MG63 (cell line): Measurements from ENCODE around the gene ANKRD18A. TPM values are rescaled to one million over a fixed set of nuclear protein-coding genes. Genes with fewer than 3 reads are reported as not detected.
"Not testable (repeated sequence)": the region's sequence is repeated elsewhere in the genome, so short reads cannot be mapped to it uniquely, and the experiment has no call there.

Experiments
- DNase-seq: peaks from one replicate; pipeline ENCODE4 v3.0.0-alpha.2; 2020
- H3K27me3 ChIP-seq: fragments of 250-450 bp; sonication (Bioruptor Pico); 2 replicates; pipeline ENCODE4 v1.5.1; 2020; ENCODE audit warnings: mild to moderate bottlenecking, moderate library complexity
- H3K36me3 ChIP-seq: fragments of 250-450 bp; sonication (Bioruptor Pico); 2 replicates; pipeline ENCODE4 v1.5.1; 2020; ENCODE audit warnings: mild to moderate bottlenecking, moderate library complexity
- H3K4me3 ChIP-seq: fragments of 250-450 bp; sonication (Bioruptor Pico); 2 replicates; pipeline ENCODE4 v1.5.1; 2020; ENCODE audit warnings: mild to moderate bottlenecking, moderate library complexity
- H3K9me3 ChIP-seq: fragments of 250-450 bp; sonication (Bioruptor Pico); 2 replicates; pipeline ENCODE4 v1.5.1; 2020; ENCODE audit warnings: mild to moderate bottlenecking, moderate library complexity
- total RNA-seq: library from RNA; depleted of rRNA; stranded (reverse); fragments of >200 nt; shearing (Covaris generic); gene quantifications from 2 replicates; pipeline ENCODE4 v1.2.3, GENCODE V29; 2014; ENCODE audit warnings: low replicate concordance

ANKRD18A gene
- total RNA-seq, 1 experiment from 2014 or later, result 0.07 TPM

- H3K9me3 ChIP-seq, H3K4me3 ChIP-seq, H3K36me3 ChIP-seq, H3K27me3 ChIP-seq, DNase-seq: not testable (repeated sequence)
Observed at GRCh38 chr9:38566048-38566447, 54.3 kb downstream of the ANKRD18A start.

GRCh38 chr9:38565178-38565577 lies 55.2 kb downstream of the ANKRD18A start:
- H3K27me3 ChIP-seq, H3K4me3 ChIP-seq, H3K9me3 ChIP-seq, DNase-seq, H3K36me3 ChIP-seq: not testable (repeated sequence)

GRCh38 chr9:38563911-38564310 lies 56.5 kb downstream of the ANKRD18A start:
- not testable (repeated sequence) for H3K36me3 ChIP-seq, H3K27me3 ChIP-seq, DNase-seq, H3K4me3 ChIP-seq, H3K9me3 ChIP-seq

GRCh38 chr9:38561134-38561533 lies 59.3 kb downstream of the ANKRD18A start:
- not testable (repeated sequence) for H3K4me3 ChIP-seq, DNase-seq, H3K36me3 ChIP-seq, H3K27me3 ChIP-seq, H3K9me3 ChIP-seq

GRCh38 chr9:38559172-38559571 lies 61.2 kb downstream of the ANKRD18A start:
- H3K27me3 ChIP-seq, H3K36me3 ChIP-seq, DNase-seq, H3K4me3 ChIP-seq, H3K9me3 ChIP-seq: not testable (repeated sequence)

- not testable (repeated sequence) for H3K9me3 ChIP-seq, H3K27me3 ChIP-seq, DNase-seq, H3K4me3 ChIP-seq, H3K36me3 ChIP-seq
Observed at GRCh38 chr9:38557746-38558145, 62.6 kb downstream of the ANKRD18A start.

GRCh38 chr9:38554966-38555365 lies 65.4 kb downstream of the ANKRD18A start:
- DNase-seq, H3K9me3 ChIP-seq, H3K36me3 ChIP-seq: not testable (repeated sequence)

GRCh38 chr9:38553019-38553418 lies 67.4 kb downstream of the ANKRD18A start:
- H3K4me3 ChIP-seq, H3K9me3 ChIP-seq, DNase-seq, H3K36me3 ChIP-seq, H3K27me3 ChIP-seq: not testable (repeated sequence)

More at GRCh38 chr9:38554966-38555365, 65.4 kb downstream of the ANKRD18A start:
- not testable (repeated sequence) for H3K27me3 ChIP-seq, H3K4me3 ChIP-seq

- H3K9me3 ChIP-seq, H3K27me3 ChIP-seq, DNase-seq, H3K4me3 ChIP-seq, H3K36me3 ChIP-seq: not testable (repeated sequence)
Observed at GRCh38 chr9:38546497-38547163, 73.8 kb downstream of the ANKRD18A start.

- not testable (repeated sequence) for H3K9me3 ChIP-seq, H3K27me3 ChIP-seq, H3K4me3 ChIP-seq, H3K36me3 ChIP-seq, DNase-seq
Observed at GRCh38 chr9:38540535-38540934, 79.9 kb downstream of the ANKRD18A start.

GRCh38 chr9:38529317-38529716 lies 91.1 kb downstream of the ANKRD18A start:
- Histone ChIP-seq H3K9me3 (no peaks in the 10 kb centered on the region), H3K4me3 (no peak overlapping the region), H3K36me3 (no peaks in the 10 kb centered on the region), H3K27me3 (no peaks in the 10 kb centered on the region)
- DNase-seq, result no peak

- no peak overlapping the region for H3K4me3 ChIP-seq
- DNase-seq, result no peak
- H3K27me3 ChIP-seq, result no peaks in the 10 kb centered on the region
Observed at GRCh38 chr9:38527503-38527902, 92.9 kb downstream of the ANKRD18A start.

GRCh38 chr9:38526591-38526990 lies 93.8 kb downstream of the ANKRD18A start:
- H3K36me3 ChIP-seq, result no peaks in the 10 kb centered on the region
- H3K9me3 ChIP-seq, result no peaks in the 10 kb centered on the region
- no peaks in the 10 kb centered on the region for H3K27me3 ChIP-seq
- no peak for DNase-seq
- no peak overlapping the region for H3K4me3 ChIP-seq

More at GRCh38 chr9:38527503-38527902, 92.9 kb downstream of the ANKRD18A start:
- H3K36me3 ChIP-seq, result no peaks in the 10 kb centered on the region
- no peaks in the 10 kb centered on the region for H3K9me3 ChIP-seq

- H3K36me3 ChIP-seq, result no peaks in the 10 kb centered on the region
- no peak for DNase-seq
- H3K27me3 ChIP-seq, result no peaks in the 10 kb centered on the region
- H3K4me3 ChIP-seq, result no peak overlapping the region
- no peaks in the 10 kb centered on the region for H3K9me3 ChIP-seq
Observed at GRCh38 chr9:38523121-38523520, 97.3 kb downstream of the ANKRD18A start.

GRCh38 chr9:38521762-38522161 lies 98.6 kb downstream of the ANKRD18A start:
- no peak for DNase-seq
- H3K27me3 ChIP-seq, result no peaks in the 10 kb centered on the region
- no peak overlapping the region for H3K4me3 ChIP-seq
- H3K36me3 ChIP-seq, result no peaks in the 10 kb centered on the region
- no peaks in the 10 kb centered on the region for H3K9me3 ChIP-seq
